Measurements from ENCODE around the gene ARHGAP8. TPM values are rescaled to one million over a fixed set of nuclear protein-coding genes. Genes with fewer than 3 reads are reported as not detected.

The ARHGAP8 gene
- polyA plus RNA-seq, 1 donor from 2014 or later: 3.0 TPM

DNA sequence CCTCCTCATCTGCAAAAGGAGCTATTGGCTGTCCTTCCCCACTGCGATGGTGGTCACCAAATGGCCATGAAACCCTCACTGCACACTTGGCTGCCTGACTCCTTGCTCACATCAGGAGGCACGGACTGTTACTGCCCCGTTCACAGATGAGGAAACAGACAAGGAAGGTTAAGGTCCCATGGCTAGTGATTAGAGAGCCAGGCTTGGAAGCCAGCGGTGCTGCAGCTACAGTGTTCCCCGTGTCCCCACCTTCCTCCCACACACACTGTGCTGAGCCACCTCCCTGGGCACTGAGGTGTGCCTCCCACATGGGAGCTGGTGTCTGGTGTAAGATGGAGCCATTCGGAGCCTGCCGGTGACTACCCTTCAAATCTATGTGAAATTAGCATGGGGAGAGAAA is 2.6 kb downstream of the ARHGAP8 start:
- H3K36me3 ChIP-seq (ENCODE audit: insufficient read depth, low read length): no peaks in the 10 kb centered on the region
- TF ChIP-seq SMC3 (conservative IDR thresholded peaks at IDR 0.05; ENCODE audit: poor library complexity) (no peak), EZH2 (IDR thresholded peaks at IDR 0.05; ENCODE audit: borderline replicate concordance, insufficient read depth, low read length, poor library complexity, severe bottlenecking) (no peak), MXI1 (conservative IDR thresholded peaks at IDR 0.05; ENCODE audit: poor library complexity, severe bottlenecking) (no peak), TAF1 (IDR thresholded peaks at IDR 0.05; ENCODE audit: low read depth) (no peak), POLR2AphosphoS5 (IDR thresholded peaks at IDR 0.05) (no peak), RAD21 (conservative IDR thresholded peaks at IDR 0.05) (no peak), EP300 (conservative IDR thresholded peaks at IDR 0.05; ENCODE audit: poor library complexity, severe bottlenecking) (no peak)
- TF ChIP-seq, protein P1, sequence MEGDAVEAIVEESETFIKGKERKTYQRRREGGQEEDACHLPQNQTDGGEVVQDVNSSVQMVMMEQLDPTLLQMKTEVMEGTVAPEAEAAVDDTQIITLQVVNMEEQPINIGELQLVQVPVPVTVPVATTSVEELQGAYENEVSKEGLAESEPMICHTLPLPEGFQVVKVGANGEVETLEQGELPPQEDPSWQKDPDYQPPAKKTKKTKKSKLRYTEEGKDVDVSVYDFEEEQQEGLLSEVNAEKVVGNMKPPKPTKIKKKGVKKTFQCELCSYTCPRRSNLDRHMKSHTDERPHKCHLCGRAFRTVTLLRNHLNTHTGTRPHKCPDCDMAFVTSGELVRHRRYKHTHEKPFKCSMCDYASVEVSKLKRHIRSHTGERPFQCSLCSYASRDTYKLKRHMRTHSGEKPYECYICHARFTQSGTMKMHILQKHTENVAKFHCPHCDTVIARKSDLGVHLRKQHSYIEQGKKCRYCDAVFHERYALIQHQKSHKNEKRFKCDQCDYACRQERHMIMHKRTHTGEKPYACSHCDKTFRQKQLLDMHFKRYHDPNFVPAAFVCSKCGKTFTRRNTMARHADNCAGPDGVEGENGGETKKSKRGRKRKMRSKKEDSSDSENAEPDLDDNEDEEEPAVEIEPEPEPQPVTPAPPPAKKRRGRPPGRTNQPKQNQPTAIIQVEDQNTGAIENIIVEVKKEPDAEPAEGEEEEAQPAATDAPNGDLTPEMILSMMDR (IDR thresholded peaks at IDR 0.05; ENCODE audit: poor library complexity, severe bottlenecking): no peak
- TF ChIP-seq, protein P2, sequence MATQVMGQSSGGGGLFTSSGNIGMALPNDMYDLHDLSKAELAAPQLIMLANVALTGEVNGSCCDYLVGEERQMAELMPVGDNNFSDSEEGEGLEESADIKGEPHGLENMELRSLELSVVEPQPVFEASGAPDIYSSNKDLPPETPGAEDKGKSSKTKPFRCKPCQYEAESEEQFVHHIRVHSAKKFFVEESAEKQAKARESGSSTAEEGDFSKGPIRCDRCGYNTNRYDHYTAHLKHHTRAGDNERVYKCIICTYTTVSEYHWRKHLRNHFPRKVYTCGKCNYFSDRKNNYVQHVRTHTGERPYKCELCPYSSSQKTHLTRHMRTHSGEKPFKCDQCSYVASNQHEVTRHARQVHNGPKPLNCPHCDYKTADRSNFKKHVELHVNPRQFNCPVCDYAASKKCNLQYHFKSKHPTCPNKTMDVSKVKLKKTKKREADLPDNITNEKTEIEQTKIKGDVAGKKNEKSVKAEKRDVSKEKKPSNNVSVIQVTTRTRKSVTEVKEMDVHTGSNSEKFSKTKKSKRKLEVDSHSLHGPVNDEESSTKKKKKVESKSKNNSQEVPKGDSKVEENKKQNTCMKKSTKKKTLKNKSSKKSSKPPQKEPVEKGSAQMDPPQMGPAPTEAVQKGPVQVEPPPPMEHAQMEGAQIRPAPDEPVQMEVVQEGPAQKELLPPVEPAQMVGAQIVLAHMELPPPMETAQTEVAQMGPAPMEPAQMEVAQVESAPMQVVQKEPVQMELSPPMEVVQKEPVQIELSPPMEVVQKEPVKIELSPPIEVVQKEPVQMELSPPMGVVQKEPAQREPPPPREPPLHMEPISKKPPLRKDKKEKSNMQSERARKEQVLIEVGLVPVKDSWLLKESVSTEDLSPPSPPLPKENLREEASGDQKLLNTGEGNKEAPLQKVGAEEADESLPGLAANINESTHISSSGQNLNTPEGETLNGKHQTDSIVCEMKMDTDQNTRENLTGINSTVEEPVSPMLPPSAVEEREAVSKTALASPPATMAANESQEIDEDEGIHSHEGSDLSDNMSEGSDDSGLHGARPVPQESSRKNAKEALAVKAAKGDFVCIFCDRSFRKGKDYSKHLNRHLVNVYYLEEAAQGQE (IDR thresholded peaks at IDR 0.05; ENCODE audit: borderline replicate concordance): no peak
- no peak overlapping the region for H3K27ac ChIP-seq (ENCODE audit: low read length)
- no peaks in the 10 kb centered on the region for H3K79me2 ChIP-seq (replicated peaks; ENCODE audit: insufficient read depth, low read length)
- H3K27me3 ChIP-seq (ENCODE audit: insufficient read depth, low read depth, low read length): peaks cover 28% of the 10 kb centered on the region
- no peaks in the 10 kb centered on the region for H4K20me1 ChIP-seq (ENCODE audit: insufficient read depth)
- H3K4me2 ChIP-seq (ENCODE audit: low read length): no peak overlapping the region
- H2AFZ ChIP-seq (ENCODE audit: low read depth, low read length): no peak overlapping the region
- no peaks in the 10 kb centered on the region for H3K9me2 ChIP-seq (ENCODE audit: insufficient read depth, low read length)
- no peak overlapping the region for H3K9ac ChIP-seq (ENCODE audit: low read length)
- H3F3A ChIP-seq (ENCODE audit: insufficient read depth, low read length, poor library complexity, severe bottlenecking): no peaks in the 10 kb centered on the region
- no peak overlapping the region for H3K4me3 ChIP-seq (ENCODE audit: low read length)
- H3K9me3 ChIP-seq (ENCODE audit: low read length): no peaks in the 10 kb centered on the region

DNA sequence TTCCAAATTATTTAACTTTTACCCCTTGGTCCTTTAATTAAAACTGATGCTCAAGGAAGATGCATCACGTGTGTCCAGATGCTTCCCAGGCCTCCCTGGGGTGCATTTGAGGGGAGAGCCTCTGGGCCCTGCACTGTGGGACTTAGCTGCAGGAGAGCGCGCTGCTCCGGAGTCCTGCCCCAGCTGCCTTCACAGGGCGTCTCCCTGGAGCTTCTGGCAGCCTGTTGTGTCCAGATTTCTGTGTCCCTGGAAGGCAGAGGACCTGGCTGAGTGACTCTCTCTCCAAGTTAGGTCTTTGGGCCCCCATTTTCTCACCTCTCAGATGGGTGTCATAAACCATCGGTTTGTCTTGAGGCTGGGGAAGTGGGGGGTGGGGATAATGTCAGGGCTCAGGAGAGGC is 3.0 kb downstream of the ARHGAP8 start:
- H3K27me3 ChIP-seq (ENCODE audit: insufficient read depth, low read depth, low read length): peaks cover 28% of the 10 kb centered on the region
- H3K4me2 ChIP-seq (ENCODE audit: low read length): no peak overlapping the region
- H3F3A ChIP-seq (ENCODE audit: insufficient read depth, low read length, poor library complexity, severe bottlenecking): no peaks in the 10 kb centered on the region
- no peak overlapping the region for H2AFZ ChIP-seq (ENCODE audit: low read depth, low read length)
- no peak overlapping the region for H3K9ac ChIP-seq (ENCODE audit: low read length)
- H3K36me3 ChIP-seq (ENCODE audit: insufficient read depth, low read length): no peaks in the 10 kb centered on the region
- no peaks in the 10 kb centered on the region for H3K9me3 ChIP-seq (ENCODE audit: low read length)
- no peaks in the 10 kb centered on the region for H3K79me2 ChIP-seq (replicated peaks; ENCODE audit: insufficient read depth, low read length)
- no peaks in the 10 kb centered on the region for H4K20me1 ChIP-seq (ENCODE audit: insufficient read depth)
- H3K9me2 ChIP-seq (ENCODE audit: insufficient read depth, low read length): no peaks in the 10 kb centered on the region
- no peak overlapping the region for H3K4me3 ChIP-seq (ENCODE audit: low read length)
- TF ChIP-seq RAD21 (conservative IDR thresholded peaks at IDR 0.05) (no peak), POLR2AphosphoS5 (IDR thresholded peaks at IDR 0.05) (no peak), EZH2 (IDR thresholded peaks at IDR 0.05; ENCODE audit: borderline replicate concordance, insufficient read depth, low read length, poor library complexity, severe bottlenecking) (no peak), TAF1 (IDR thresholded peaks at IDR 0.05; ENCODE audit: low read depth) (no peak), EP300 (conservative IDR thresholded peaks at IDR 0.05; ENCODE audit: poor library complexity, severe bottlenecking) (no peak), MXI1 (conservative IDR thresholded peaks at IDR 0.05; ENCODE audit: poor library complexity, severe bottlenecking) (no peak)
- H3K27ac ChIP-seq (ENCODE audit: low read length): no peak overlapping the region

Measured in neural cell (in vitro differentiated cells).